ENCODE measurements around the gene ZSCAN4.

ZSCAN4 gene

DNA sequence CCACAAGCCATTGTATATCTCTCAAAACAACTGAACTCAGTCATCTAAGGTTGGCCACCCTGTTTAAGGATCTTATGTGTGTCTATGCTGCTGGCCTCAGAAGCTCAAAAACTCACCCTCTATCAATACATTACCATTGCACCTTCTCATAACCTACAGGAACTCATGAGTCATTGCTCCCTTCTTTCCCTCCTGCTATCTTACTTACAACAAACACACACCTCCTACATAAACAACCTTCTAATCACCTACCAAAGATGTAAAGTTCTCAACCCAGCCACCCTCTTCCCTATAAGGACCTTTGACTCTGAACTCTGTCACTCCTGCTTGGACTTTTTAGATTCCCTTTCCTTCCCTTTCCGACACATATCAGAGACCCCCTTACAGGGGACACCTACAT lies 13.3 kb upstream of the ZSCAN4 start:
- Histone ChIP-seq H3K9me2 (replicated peaks; ENCODE audit: insufficient read depth, low read length) (no peaks in the 10 kb centered on the region), H2AFZ (ENCODE audit: low read depth, low read length, severe bottlenecking) (no peak overlapping the region), H3K9me3 (ENCODE audit: insufficient read depth, low read length) (peaks cover 6% of the 10 kb centered on the region; the same call in 1 of the 2 replicates)

DNA sequence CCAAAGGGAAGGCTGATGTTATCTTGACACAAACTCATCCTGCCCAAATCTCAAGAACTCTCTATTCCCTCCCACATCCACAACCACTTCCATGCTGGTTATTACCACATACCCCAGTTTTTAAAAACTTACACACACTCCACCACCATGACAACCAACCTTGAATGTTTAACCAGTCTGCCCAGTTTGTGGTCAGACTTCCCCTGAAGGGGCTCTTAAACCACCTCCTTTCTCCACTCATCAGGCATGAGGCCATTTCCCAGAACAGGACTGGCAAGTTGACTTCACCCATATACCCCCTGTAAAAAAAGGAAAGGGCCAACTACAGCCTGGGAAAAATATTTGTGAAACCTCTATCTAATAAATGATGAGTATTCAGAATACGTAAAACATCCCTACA lies 12.4 kb upstream of the ZSCAN4 start:
- H3K9me3 ChIP-seq (ENCODE audit: insufficient read depth, low read length): peaks cover 6% of the 10 kb centered on the region; the same call in 1 of the 2 replicates
- H3F3A ChIP-seq (ENCODE audit: insufficient read depth): no peaks in the 10 kb centered on the region
- H3K4me2 ChIP-seq (ENCODE audit: low read depth, low read length, poor library complexity, severe bottlenecking): no peak overlapping the region
- H3K79me2 ChIP-seq (ENCODE audit: insufficient read depth, low read length): no peaks in the 10 kb centered on the region
- no peaks in the 10 kb centered on the region for H4K20me1 ChIP-seq (ENCODE audit: low read depth, low read length)
- H3K27me3 ChIP-seq (ENCODE audit: low read length): no peaks in the 10 kb centered on the region
- no peak overlapping the region for H3K9ac ChIP-seq (ENCODE audit: low read length)
- no peaks in the 10 kb centered on the region for H3K36me3 ChIP-seq (ENCODE audit: low read length)
- no peaks in the 10 kb centered on the region for H3K9me2 ChIP-seq (replicated peaks; ENCODE audit: insufficient read depth, low read length)
- H3K27ac ChIP-seq (ENCODE audit: low read depth, low read length): no peak overlapping the region
- no peak overlapping the region for H3K4me3 ChIP-seq (ENCODE audit: insufficient read depth, low read length, poor library complexity, severe bottlenecking)
- no peak for TF ChIP-seq EZH2phosphoT487 (conservative IDR thresholded peaks at IDR 0.05; ENCODE audit: low read length)
- TF ChIP-seq, protein P1, sequence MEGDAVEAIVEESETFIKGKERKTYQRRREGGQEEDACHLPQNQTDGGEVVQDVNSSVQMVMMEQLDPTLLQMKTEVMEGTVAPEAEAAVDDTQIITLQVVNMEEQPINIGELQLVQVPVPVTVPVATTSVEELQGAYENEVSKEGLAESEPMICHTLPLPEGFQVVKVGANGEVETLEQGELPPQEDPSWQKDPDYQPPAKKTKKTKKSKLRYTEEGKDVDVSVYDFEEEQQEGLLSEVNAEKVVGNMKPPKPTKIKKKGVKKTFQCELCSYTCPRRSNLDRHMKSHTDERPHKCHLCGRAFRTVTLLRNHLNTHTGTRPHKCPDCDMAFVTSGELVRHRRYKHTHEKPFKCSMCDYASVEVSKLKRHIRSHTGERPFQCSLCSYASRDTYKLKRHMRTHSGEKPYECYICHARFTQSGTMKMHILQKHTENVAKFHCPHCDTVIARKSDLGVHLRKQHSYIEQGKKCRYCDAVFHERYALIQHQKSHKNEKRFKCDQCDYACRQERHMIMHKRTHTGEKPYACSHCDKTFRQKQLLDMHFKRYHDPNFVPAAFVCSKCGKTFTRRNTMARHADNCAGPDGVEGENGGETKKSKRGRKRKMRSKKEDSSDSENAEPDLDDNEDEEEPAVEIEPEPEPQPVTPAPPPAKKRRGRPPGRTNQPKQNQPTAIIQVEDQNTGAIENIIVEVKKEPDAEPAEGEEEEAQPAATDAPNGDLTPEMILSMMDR (IDR thresholded peaks at IDR 0.05; ENCODE audit: insufficient read depth, low read length, poor library complexity, severe bottlenecking): no peak
- no peak overlapping the region for H2AFZ ChIP-seq (ENCODE audit: low read depth, low read length, severe bottlenecking)

More for the DNA sequence above, 13.3 kb upstream of the ZSCAN4 start:
- Histone ChIP-seq H3K4me2 (ENCODE audit: low read depth, low read length, poor library complexity, severe bottlenecking) (no peak overlapping the region), H3F3A (ENCODE audit: insufficient read depth) (no peaks in the 10 kb centered on the region), H3K27ac (ENCODE audit: low read depth, low read length) (no peak overlapping the region), H3K79me2 (ENCODE audit: insufficient read depth, low read length) (no peaks in the 10 kb centered on the region), H3K4me3 (ENCODE audit: insufficient read depth, low read length, poor library complexity, severe bottlenecking) (no peak overlapping the region), H3K36me3 (ENCODE audit: low read length) (no peaks in the 10 kb centered on the region), H3K27me3 (ENCODE audit: low read length) (no peaks in the 10 kb centered on the region), H3K9ac (ENCODE audit: low read length) (no peak overlapping the region), H4K20me1 (ENCODE audit: low read depth, low read length) (no peaks in the 10 kb centered on the region)
- no peak for TF ChIP-seq EZH2phosphoT487 (conservative IDR thresholded peaks at IDR 0.05; ENCODE audit: low read length)
- TF ChIP-seq, protein P1 (IDR thresholded peaks at IDR 0.05; ENCODE audit: insufficient read depth, low read length, poor library complexity, severe bottlenecking): no peak

DNA sequence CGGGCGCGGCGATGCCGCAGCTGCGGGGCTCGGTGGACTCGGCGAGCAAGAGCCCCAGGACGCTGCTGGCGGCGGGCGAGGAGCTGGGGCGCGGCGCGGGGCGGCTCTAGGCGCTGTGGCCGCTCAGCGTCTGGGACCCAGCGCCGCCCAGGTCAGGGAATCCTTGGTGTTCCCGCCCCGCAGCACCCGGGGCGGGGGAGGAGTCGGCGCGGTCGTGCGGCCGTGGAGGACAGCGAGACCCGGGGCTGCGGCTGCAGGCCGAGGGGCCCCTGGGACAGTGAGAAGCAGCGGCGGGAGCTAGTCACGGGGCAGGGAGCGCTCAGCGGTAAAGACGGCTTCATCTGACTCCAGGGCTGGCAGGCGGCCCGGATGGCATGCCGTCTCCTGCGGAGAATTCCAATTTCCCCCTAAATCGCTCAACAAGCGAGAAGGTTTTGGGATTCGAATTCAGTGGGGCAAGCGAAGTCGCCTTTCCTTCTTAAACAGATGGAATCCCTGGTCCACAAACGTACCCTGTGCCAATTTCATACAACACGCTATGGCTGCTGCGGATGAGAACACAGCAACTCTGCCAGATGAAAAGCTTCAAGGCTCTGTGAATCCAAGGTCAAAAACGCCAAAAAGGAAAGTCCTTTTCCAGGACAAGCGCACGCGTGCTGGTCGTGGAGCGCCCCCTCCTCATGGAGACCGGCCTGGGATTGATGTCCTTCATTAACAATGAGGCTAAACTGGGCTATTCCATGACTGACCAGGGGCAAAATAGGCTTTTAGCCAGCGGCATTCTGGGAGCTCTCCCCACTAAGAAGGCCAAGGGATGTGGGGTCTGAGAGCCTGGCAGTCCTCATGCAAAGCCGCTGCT lies 4.2 kb upstream of the ZSCAN4 start:
- no peak overlapping the region for H3K4me2 ChIP-seq (ENCODE audit: low read depth, low read length, poor library complexity, severe bottlenecking)
- no peaks in the 10 kb centered on the region for H3K9me2 ChIP-seq (replicated peaks; ENCODE audit: insufficient read depth, low read length)
- no peak for TF ChIP-seq EZH2phosphoT487 (conservative IDR thresholded peaks at IDR 0.05; ENCODE audit: low read length)
- TF ChIP-seq, protein P1 (IDR thresholded peaks at IDR 0.05; ENCODE audit: insufficient read depth, low read length, poor library complexity, severe bottlenecking): no peak
- no peaks in the 10 kb centered on the region for H3K79me2 ChIP-seq (ENCODE audit: insufficient read depth, low read length)
- H3F3A ChIP-seq (ENCODE audit: insufficient read depth): no peaks in the 10 kb centered on the region
- H3K9me3 ChIP-seq (ENCODE audit: insufficient read depth, low read length): no peaks in the 10 kb centered on the region
- no peak overlapping the region for H2AFZ ChIP-seq (ENCODE audit: low read depth, low read length, severe bottlenecking)
- no peak overlapping the region for H3K9ac ChIP-seq (ENCODE audit: low read length)
- H3K27me3 ChIP-seq (ENCODE audit: low read length): no peaks in the 10 kb centered on the region
- no peak overlapping the region for H3K27ac ChIP-seq (ENCODE audit: low read depth, low read length)
- H3K4me3 ChIP-seq (ENCODE audit: insufficient read depth, low read length, poor library complexity, severe bottlenecking): no peak overlapping the region
- no peaks in the 10 kb centered on the region for H4K20me1 ChIP-seq (ENCODE audit: low read depth, low read length)
- H3K36me3 ChIP-seq (ENCODE audit: low read length): no peaks in the 10 kb centered on the region
